Measurements from ENCODE around the gene ULK3. TPM values are rescaled to one million over a fixed set of nuclear protein-coding genes. Genes with fewer than 3 reads are reported as not detected.
A peak's percentile ranks its signal among the peaks of the same experiment; 100 is the strongest.

The ULK3 gene
- total and polyA plus RNA-seq, 12 donors = 21.3 to 56.3 (median 24.7) TPM

GRCh38 chr15:74826364-74826819, 16.6 kb downstream of the ULK3 start, which contains the start of gene CPLX3:
TSS of gene CPLX3 (plus strand) at chr15:74826627. CDS start at chr15:74826704, 77 bp downstream.
- H3K9me3 ChIP-seq = no peaks in the 10 kb centered on the region
- intact Hi-C loops (cut with DNase I) = no loop called here
- peaks cover 0 to 35% (median 28%) of the 10 kb centered on the region in 7 donors for H3K27me3 ChIP-seq
- DNase-seq = peak in 1 of 2 donors; percentile 38
- 4% methylated on average over 43 to 44 of the region's 44 CpGs for WGBS, 2 donors
- no peaks in the 10 kb centered on the region for H3K36me3 ChIP-seq
- ATAC-seq = peak; percentile 14 to 53 (median 42)
- TF ChIP-seq, protein P1, sequence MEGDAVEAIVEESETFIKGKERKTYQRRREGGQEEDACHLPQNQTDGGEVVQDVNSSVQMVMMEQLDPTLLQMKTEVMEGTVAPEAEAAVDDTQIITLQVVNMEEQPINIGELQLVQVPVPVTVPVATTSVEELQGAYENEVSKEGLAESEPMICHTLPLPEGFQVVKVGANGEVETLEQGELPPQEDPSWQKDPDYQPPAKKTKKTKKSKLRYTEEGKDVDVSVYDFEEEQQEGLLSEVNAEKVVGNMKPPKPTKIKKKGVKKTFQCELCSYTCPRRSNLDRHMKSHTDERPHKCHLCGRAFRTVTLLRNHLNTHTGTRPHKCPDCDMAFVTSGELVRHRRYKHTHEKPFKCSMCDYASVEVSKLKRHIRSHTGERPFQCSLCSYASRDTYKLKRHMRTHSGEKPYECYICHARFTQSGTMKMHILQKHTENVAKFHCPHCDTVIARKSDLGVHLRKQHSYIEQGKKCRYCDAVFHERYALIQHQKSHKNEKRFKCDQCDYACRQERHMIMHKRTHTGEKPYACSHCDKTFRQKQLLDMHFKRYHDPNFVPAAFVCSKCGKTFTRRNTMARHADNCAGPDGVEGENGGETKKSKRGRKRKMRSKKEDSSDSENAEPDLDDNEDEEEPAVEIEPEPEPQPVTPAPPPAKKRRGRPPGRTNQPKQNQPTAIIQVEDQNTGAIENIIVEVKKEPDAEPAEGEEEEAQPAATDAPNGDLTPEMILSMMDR (IDR thresholded peaks at IDR 0.05) = no peak
- H3K27ac ChIP-seq = no peak within 1 kb of the TSS
- H3K4me1 ChIP-seq = peaks cover 0 to 13% (median 4%) of the 10 kb centered on the region in 9 donors
- H3K4me3 ChIP-seq = no peak within 1 kb of the TSS

GRCh38 chr15:74825866-74826265, 17.1 kb downstream of the ULK3 start:
- H3K9me3 ChIP-seq = no peaks in the 10 kb centered on the region
- H3K4me3 ChIP-seq = no peak overlapping the region
- no peak for ATAC-seq
- H3K36me3 ChIP-seq = no peaks in the 10 kb centered on the region
- intact Hi-C loops (cut with DNase I) = no loop called here
- H3K27ac ChIP-seq = no peak overlapping the region
- peaks cover 0 to 35% (median 28%) of the 10 kb centered on the region in 7 donors for H3K27me3 ChIP-seq
- 46 to 58% methylated on average over 10 of the region's 10 CpGs for WGBS, 2 donors
- TF ChIP-seq, protein P1 (IDR thresholded peaks at IDR 0.05) = no peak
- peaks cover 0 to 8% (median 0%) of the 10 kb centered on the region in 9 donors for H3K4me1 ChIP-seq
- DNase-seq = no peak

GRCh38 chr15:74824976-74825375, 18.0 kb downstream of the ULK3 start:
- intact Hi-C loops (cut with DNase I) = no loop called here
- 73 to 87% methylated on average over 7 of the region's 7 CpGs for WGBS, 2 donors
- no peaks in the 10 kb centered on the region for H3K36me3 ChIP-seq
- no peaks in the 10 kb centered on the region for H3K9me3 ChIP-seq
- no peak overlapping the region for H3K27ac ChIP-seq
- no peak for DNase-seq
- H3K27me3 ChIP-seq = peaks cover 0 to 35% (median 28%) of the 10 kb centered on the region in 7 donors
- peaks cover 0 to 4% (median 0%) of the 10 kb centered on the region in 9 donors for H3K4me1 ChIP-seq
- TF ChIP-seq, protein P1 (IDR thresholded peaks at IDR 0.05) = no peak
- H3K4me3 ChIP-seq = no peak overlapping the region
- no peak for ATAC-seq

- ATAC-seq = no peak
- intact Hi-C loops (cut with DNase I) = no loop called here
- H3K36me3 ChIP-seq = no peaks in the 10 kb centered on the region
Observed at GRCh38 chr15:74823324-74823723, 19.6 kb downstream of the ULK3 start.

More at GRCh38 chr15:74823324-74823723, 19.6 kb downstream of the ULK3 start:
- H3K4me3 ChIP-seq = no peak overlapping the region
- no peak for DNase-seq
- H3K27ac ChIP-seq = no peak overlapping the region
- 74 to 77% methylated on average over 6 of the region's 6 CpGs for WGBS, 2 donors
- no peaks in the 10 kb centered on the region for H3K9me3 ChIP-seq
- TF ChIP-seq, protein P1 (IDR thresholded peaks at IDR 0.05) = no peak
- peaks cover 0 to 10% (median 0%) of the 10 kb centered on the region in 9 donors for H3K4me1 ChIP-seq
- peaks cover 0 to 30% (median 25%) of the 10 kb centered on the region in 7 donors for H3K27me3 ChIP-seq

Measured in heart right ventricle (tissue), 16 donors.